OCI-LY3 (cell line): ENCODE data around the gene LACRT.

Experiments used
- CTCF ChIP-seq: fragments of 200-600, 300-600 bp; sonication (generic); IDR thresholded peaks from 2 replicates; pipeline ENCODE4 v1.5.1; 2014; ENCODE audit warnings: antibody characterized with exemption, low read length, low read depth
- EZH2phosphoT487 ChIP-seq: fragments of 200-600 bp; shearing (Covaris generic); IDR thresholded peaks from 2 replicates; pipeline ENCODE4 v1.6.1; 2018; ENCODE audit warnings: antibody characterized with exemption, mixed run types, low read depth

GRCh38 chr12:54606556-54606955, 28.1 kb downstream of the LACRT start:
- TF ChIP-seq CTCF = no peak
- TF ChIP-seq EZH2phosphoT487 = no peak
